DMS53 treated with DMSO at 0.1 percent for 48 hours (cell line): Measurements from ENCODE around the gene ABHD10.

Experiments
- DNase-seq: peaks from one replicate; lab custom pipeline; 2025; ENCODE audit not compliant: unreplicated experiment; lab: John Stamatoyannopoulos, UW

The ABHD10 gene

DNA sequence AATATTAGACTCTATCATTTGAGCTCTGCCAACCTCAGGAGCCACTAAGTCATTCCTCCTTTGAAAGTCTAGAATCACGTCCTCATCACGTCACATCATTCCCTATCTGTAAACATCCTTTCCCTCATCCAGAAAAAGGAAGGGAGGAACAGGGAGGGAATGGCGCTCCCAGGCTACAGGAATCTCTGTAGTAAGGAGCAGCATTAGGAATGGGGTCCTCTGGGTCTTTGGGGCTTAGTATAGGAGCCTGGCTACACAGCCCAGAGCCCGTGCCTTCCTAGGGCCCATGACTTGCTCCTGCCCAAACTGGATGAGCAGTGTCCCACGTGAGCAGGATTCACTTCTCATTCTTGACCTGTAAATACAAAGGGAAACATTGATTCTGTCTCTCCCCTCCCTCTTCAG is 21.5 kb downstream of the ABHD10 start:
- DNase-seq: no peak

DNA sequence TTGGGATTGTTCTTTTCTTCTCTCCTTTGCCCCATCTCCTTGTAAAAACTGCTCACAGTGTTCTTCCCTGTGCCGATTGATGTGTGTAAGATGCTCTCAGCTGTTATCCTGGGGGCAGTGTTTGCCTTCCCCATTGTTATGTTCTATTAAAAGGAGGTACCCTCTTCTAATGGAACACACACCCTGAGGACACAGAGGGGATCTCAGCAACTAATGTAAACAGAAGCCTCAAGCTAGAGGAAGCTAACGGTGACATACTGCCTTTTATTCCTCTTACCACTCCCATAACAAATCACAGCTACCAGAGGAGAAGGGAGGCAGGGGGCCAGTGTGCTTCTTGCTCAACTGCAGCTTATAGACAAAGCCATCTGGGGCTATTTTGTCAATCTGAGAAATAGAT is 22.1 kb downstream of the ABHD10 start:
- no peak for DNase-seq

DNA sequence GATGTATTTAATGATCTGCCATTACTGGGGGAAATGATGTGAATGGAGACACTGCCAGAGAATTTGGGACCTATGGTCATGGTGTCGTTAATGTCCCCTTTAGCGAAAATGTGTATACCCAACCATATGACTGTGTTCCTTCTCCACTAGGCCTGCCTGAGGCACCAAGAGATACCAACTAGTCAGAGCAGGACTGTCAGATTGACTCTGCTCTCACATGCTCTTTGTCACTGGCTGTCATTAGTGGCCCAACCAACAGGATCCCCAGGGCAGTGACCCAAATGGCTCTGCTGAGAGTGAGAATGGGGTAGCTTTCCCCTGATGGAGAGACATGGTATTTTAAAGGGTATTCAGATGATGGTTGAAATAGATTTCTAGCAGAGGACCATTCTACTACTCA is 22.7 kb downstream of the ABHD10 start:
- DNase-seq: no peak

DNA sequence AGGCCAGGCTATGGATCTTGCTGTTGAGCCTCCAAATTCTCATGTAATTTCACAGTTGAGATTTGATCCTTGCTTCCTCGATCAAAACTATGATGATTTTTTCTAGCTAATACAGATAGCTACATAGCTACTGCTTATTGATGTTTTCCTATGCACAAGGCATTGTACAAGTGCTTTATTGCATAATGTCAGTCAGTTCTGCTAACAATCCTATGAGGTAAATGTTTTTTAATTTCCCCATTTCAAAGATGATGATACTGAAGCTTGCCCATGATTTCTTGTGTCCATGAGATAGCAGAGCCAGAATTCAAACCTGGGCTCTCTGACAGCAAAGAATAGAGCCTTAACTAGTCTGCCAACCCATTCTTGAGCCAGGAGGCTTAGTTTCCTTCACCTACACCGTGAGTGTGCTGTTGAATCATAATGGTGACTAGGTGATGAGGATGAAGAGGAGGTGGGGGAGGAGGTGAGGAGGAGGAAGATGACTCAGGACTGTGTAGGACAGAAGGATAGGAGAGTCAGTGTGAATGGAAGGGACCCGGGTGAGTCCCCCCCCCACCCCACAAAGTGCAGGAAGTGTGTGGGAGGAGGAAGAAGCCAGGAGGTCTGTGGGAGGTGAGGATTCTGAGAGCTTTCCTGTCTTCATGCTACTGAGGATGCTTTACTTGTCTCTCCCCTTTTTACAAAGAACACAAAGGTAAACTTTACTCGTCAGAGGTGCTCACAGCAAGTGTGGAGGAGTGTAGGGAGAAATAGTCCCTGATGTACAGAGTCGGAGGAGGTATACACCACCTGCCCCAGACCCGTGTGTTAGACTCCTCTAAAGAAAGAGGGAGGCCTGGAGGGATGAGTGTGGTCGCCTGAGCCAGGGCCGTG is 23.5 kb downstream of the ABHD10 start:
- DNase-seq: no peak

DNA sequence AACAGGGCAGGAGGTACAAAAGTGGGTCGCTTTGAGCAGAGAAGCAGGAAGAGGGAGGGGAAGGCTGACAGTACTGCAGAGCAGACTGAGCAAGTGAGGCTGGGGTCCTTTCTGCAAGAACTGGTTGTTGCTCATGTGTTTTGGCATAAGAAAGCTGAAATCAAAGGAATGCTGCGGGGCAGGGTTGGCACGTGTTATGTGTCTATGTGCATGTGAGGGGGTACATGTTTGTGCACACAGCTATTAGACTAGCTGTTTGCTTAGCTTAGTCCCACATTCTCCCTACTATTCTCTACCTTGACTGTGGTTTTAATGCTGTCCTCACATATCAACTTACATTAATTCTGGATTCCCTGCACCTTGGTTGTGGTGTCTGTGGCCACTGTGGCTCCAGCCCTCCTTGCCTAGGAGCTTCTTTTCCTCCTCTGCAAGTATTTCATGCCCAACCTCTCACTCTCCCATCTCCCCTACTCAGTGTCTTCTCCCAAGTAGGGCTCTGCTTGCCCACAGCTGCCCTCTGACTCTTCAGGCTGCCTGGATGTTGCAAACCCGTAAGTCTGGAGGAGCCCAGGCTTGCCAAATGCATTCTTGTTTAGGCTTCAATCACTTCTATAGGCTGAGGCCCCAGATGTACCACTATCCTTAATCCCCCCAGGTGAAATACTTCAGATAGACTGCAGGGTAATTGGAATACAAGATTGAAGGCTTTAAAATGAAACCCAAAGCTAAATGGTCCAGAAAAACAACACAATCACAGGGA is 24.7 kb downstream of the ABHD10 start:
- DNase-seq: no peak

DNA sequence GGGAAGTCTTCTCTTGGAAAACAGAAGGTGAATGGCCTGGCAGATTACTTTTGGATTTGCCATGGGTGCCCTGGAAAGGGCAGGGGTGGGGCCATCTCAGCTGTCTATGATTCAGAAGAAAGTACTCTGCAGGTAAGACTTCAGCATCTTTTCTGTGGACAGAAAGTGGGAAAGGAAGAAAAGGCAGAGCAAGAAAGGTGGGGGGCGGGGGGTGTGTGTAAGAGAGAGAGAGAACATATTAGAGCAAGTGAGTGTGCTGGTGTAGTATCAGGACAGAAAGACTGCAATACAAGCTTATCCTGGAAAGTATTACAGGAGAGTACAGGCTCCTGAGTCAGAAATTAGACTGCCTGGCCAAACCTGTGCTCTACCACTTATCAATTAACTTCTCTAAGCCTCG is 25.4 kb downstream of the ABHD10 start:
- DNase-seq: no peak

DNA sequence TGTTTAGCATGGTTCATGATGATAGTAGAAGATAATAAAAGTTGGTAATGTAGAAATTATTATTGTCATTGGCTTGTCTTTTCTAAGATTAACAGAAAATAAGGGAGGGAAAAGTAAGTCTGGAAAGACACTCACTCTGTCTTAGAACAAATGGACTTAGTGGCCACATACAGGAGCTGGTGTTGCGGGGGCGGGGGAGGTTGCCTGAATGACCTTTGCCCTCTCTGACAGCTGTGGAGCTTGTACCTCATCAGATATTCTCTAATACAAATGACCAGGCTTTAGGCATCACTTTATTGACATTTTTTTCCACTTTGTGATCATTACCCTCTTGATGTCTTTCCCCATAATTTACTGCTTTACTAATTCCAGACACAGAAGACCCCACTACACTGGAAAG is 25.8 kb downstream of the ABHD10 start:
- DNase-seq: no peak

DNA sequence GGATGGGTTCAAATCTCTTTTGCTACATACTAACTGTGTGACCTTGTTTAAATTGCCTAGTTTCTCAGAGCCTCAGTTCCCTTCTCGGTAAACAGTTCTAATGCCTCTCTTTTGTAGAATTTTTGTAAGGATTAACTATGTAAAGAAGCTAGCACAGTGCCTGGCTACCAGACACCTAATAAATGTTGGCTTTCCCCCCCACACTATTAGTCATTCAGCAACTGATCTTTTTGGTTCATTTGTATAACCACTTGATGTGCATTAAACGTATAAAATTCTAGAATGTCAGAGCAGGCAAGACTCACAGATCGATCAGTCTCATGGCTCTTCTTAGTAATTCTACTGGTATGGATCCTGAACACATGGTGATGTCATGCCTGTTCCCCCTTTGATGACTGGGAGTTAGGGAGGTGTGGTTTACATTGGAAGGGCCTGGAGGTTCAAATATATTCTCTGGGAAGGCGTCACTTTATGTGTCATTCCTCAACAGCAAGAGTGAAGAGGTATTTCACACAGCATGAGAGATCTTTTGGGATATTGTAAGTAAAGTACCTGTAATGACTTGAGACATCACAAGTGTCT is 26.4 kb downstream of the ABHD10 start:
- no peak for DNase-seq

DNA sequence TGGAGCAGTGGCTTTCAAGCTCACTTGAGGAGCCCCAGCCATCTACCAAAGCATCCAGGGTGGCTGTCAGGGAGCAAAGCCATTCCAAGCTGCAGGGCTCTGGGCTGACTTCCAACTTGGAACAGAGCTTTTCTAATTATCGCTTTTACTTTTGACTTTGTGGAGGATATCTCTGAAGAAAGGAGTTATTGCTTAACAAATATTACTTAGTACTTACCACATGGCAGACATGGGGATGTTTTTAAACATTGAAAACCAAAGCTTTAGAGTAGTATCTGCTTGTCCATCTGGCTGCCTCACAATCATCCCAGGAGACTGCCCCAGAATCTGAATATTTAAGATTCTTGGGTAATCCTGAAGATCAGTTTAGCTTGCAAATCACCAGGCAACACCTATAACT is 28.8 kb downstream of the ABHD10 start:
- no peak for DNase-seq

DNA sequence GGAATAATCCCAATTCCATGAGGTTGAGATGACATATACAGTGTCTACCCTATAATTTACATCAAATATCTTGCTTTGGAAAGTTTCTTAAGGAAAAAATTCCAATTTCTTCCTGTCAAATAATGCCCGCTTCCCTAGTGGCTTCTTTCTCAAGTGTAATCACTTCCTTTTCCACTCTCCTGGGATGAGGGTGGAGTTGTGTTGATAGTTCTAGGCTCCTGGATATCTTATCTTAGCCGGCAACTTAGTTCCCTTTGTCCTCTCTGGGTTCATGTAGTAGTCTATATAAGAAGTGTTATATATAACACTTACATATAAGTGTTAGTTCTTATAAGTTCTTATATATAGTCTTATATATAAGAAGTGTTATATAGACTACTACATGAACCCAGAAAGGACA is 30.8 kb downstream of the ABHD10 start:
- DNase-seq: no peak

DNA sequence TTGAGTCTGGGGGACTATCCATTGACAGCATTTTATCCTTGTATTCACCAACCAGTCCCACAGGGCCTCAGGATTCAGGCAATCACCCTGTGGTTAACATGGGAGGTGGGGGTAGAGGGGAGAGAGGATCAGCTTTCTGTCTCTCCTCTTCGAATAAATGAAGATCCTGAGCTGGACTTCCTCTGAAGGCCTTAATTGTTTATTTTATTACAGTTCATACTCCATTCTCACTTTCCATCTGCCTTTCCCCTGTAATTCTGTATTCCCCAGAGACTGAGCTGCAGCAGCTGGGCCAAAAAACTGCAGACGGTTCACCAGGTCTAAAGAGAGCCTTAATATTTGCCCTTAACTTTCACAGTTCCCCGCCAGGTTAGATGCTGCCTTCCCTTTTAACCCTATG is 31.8 kb downstream of the ABHD10 start:
- DNase-seq: no peak

DNA sequence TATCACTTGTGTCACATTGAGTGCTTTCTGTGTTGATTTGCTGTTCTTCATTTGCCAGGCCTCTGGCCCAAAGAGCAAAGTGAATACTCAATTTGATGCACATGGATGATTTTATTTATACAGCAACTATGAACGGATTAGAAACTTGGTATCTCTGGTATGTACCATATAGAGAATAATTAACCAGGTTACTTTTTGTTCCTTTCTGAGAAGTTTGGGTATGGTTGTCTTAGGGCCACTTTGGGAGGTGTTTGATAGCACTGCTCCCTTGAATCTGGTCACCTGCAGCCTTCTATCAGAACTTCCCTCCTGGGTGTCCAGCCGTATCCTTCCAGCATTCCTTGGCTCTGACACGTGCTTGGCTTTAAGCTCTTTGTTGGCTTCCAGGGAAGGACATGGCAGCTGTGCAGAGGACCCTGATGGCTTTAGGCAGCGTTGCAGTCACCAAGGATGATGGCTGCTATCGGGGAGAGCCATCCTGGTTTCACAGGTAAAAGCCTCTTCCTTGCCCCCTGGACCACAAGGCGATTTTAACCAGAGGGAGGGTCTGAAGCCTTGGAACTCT is 32.6 kb downstream of the ABHD10 start:
- DNase-seq: no peak

DNA sequence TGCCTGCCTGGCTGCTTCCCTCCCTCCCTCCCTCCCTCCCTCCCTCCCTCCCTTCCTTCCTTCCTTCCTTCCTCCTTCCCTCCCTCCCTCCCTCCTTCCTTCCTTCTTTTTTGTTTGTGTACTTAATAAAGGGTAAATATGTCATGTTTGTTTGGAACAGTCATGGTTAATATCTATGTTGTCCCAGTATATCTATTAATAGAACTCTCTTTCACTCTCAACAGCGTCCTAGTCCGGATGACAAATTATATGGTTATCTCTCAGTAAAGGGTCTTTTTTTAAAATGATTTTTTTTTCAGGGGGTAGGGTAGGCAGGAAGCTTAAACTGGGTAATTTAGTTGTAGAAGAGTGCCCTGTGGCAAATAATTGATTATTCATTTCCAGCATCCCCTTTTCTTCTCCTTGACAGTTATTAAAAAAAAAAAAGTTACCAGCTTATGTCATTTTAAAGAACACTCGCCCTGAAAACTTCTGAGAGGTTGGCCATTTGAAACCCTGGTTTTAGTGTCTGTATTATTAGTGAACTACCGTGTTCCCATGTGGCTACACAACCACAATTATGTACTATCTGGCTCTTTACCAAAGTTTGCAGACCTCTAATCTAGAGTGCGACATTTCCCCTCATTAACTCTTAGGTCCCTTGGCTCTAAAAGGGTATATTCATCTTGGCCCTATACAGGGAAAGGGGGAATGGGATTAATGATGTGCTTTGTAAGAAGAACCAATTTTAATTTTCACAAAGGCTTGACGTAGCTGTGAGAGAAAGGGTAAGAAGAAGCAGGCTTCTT is 33.6 kb downstream of the ABHD10 start:
- no peak for DNase-seq

DNA sequence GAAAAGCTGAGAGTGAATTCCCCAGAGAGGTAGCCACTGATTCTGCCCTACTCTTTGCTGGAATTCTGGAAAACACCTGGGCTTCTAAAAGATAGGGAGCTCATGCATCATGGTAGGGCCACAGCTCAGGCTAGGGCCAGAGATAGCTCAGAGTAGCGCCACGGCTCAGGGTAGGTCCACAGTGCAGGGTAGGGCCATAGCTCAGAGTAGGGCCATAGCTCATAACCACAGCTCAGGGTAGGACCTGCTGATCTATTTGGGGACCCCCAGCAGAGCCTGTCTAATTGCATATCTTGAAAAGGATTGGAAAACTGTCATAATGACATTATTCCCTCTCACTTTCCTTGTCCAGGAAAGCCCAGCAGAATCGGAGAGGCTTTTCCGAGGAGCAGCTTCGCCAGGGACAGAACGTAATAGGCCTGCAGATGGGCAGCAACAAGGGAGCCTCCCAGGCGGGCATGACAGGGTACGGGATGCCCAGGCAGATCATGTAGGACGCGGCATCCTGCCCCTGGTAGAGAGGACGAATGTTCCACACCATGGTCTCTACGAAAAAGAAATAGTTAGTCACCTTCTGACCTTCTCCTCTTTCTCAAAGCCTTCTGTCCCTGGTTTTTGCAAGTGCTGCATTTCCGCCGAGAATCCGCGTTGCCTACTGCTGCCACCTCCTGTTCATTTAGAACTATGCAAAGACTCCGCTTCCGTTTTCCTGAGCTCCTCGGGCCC is 34.4 kb downstream of the ABHD10 start:
- peak; percentile 56 for DNase-seq

DNA sequence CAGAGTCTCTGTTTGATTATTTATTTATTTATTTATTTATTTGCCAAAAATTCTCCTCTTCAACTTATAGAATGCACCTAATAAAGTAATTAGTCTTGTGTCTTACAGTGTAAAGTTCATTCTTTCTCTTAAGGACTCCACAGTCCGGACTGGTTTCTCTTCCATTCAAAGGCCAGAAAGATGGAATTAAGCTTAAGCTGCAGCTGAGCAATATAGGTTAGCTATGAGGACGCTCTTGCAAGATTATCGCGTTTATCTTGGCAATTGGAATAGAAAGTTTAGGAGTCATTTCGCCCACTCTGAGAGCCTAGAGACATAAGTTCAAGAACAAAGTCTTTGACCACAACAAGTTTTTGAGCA is 34.9 kb downstream of the ABHD10 start:
- no peak for DNase-seq

DNA sequence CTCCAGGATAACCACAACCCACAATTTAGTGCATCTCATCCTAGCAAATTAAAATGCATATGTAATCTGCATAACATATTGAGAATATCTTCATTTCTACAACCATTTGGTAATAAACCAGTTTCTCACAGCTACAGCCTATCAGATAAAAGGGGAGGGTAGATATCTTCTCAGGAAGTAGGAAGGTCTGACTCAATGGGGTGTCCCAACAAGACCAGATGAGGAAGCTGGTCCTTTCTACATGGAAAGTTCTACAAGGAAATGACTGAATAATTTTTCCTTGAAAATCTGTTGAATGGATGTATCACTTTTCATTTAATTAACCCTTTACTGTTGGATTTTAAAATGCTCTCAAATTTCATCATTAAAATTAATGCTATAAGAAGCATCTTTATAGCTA is 38.3 kb downstream of the ABHD10 start:
- no peak for DNase-seq

DNA sequence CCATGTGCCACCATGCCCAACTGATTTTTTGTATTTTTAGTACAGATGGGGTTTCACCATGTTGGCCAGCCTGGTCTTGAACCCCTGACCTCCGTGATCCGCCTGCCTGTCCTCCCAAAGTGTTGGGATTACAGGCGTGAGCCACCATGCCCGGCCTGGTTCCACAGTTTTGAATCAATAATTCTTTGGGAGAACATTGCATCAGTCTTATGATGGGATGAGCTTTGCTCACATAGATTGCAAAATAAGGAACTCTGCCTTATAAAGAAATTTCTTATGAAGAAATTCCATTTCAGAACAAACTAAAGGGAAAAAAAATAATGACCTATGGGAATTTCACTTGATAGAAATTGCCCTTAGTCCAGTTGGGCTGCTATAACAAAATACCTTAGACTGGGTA is 39.9 kb downstream of the ABHD10 start:
- no peak for DNase-seq

DNA sequence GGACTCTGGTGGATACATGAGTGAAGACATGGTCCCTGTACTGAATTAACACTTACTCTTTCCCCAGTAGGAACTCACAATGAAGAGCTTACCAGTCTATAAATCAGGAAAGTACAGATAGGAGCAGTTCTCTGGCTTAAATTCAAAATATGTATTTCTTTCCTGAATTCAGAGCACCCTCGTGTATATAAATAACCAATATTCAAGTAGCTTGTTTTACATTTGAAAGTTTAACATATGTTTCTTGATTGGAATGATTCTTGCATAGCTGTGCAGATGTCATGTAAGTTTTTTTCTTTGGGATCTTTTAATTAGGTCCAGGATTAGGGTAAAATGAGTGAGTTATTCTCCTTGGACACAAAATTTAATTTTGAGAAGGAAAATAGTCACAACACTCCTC is 40.9 kb downstream of the ABHD10 start:
- DNase-seq: no peak

DNA sequence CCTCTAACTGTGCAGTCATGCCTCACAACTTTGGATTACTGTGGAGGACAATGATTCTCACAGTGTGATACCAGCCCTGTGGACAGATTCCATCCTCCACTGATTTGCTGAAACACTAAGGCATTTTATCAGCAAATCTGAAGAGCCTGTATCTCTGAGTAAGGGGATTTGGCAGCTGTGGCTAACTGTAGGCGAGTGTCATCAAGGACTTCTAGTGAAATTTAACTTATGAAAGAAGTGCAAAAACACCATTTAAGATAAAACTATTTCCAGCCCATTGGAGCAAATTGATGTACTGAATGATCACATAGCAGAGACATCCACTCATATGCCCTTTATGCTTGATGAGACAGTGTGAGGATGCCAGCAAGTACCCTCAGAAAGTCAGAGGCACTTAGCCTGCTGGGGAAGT is 41.9 kb downstream of the ABHD10 start:
- DNase-seq: no peak

DNA sequence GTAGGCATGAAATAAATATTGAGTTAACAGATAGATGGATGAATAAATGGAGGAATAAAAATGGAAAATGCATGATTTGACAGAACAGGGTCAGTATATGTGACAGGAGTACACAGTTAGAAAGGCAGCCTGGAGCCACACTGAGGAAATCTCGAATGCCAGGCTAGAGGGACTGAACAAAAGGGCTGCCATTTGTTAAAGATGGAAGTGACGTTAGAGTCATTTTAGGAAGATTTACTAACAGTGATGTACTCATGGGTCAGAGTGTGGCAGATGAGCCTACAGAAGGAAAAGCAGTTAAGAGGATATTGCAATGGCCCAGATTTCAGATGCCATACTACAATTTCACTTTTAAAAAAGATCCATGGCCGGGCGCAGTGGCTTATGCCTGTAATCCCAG is 48.3 kb downstream of the ABHD10 start:
- no peak for DNase-seq
